ENCODE results near the gene SLC25A19.
A peak's percentile ranks its signal among the peaks of the same experiment; 100 is the strongest.

Gene SLC25A19

DNA sequence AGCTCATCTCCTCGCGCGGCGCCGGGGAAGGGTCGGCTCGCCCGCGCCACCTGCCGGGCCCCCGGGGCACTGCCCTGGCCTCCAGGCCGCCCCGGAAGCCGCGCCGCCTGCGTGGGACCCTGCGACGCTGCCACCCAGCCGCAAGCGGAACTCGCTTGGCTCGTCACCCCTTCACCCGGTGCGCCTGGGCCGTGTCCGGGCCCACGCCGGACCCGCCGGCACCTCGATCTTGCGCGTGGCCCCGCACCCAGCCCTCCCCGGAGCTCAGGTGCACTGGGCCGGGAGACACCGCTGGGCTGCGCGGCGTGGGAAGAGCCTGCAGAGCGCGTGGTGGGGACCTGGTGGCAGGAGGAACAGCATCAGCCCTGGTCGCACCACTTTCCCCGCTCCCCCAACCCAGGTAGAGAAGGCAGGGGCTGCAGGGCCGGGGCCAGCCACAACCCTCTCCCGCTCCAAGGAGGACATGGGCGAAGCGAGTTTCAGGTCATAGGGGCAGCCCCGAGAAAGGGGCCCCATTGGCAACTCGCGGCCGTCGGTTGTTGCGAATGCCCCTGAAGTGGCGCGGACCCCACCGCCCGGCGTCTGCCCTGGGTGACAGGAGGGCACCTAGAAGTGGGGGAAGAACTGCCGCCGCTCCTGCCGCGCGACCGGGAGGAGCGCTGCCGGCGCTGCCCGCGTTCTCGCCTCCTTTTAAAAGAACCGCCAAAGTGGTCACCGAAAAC lies 17.8 kb downstream of the SLC25A19 start:
- H3K4me3 ChIP-seq (ENCODE audit: low read depth, low read length), result peak overlapping the region; percentile 87
- TF ChIP-seq, protein P1, sequence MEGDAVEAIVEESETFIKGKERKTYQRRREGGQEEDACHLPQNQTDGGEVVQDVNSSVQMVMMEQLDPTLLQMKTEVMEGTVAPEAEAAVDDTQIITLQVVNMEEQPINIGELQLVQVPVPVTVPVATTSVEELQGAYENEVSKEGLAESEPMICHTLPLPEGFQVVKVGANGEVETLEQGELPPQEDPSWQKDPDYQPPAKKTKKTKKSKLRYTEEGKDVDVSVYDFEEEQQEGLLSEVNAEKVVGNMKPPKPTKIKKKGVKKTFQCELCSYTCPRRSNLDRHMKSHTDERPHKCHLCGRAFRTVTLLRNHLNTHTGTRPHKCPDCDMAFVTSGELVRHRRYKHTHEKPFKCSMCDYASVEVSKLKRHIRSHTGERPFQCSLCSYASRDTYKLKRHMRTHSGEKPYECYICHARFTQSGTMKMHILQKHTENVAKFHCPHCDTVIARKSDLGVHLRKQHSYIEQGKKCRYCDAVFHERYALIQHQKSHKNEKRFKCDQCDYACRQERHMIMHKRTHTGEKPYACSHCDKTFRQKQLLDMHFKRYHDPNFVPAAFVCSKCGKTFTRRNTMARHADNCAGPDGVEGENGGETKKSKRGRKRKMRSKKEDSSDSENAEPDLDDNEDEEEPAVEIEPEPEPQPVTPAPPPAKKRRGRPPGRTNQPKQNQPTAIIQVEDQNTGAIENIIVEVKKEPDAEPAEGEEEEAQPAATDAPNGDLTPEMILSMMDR (IDR thresholded peaks at IDR 0.05; ENCODE audit: low read depth, low read length), result peak; percentile 28; the same call in 1 of the 2 replicates

DNA sequence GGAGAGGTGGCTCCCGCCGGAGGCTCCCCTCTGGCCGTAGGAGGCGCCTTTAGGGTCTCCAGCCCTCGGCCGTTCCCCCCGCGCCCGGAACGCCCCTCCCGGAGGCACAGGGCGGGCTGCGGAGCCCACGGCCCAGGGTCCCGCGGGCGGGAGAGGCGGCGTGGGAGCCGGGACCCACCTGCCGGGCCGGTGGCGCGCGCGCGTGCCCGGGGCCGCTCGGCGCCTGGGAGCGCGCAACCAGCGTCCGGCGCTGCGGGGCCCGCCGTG lies 18.3 kb downstream of the SLC25A19 start, which contains the start of gene MIF4GD:
Gene MIF4GD (minus strand): TSS at position 266 of the 267 bp plus-strand sequence. CDS start 1,036 bp downstream, outside the sequence.
- H3K4me3 ChIP-seq (ENCODE audit: low read depth, low read length), result peak within 1 kb of the TSS; percentile 87

DNA sequence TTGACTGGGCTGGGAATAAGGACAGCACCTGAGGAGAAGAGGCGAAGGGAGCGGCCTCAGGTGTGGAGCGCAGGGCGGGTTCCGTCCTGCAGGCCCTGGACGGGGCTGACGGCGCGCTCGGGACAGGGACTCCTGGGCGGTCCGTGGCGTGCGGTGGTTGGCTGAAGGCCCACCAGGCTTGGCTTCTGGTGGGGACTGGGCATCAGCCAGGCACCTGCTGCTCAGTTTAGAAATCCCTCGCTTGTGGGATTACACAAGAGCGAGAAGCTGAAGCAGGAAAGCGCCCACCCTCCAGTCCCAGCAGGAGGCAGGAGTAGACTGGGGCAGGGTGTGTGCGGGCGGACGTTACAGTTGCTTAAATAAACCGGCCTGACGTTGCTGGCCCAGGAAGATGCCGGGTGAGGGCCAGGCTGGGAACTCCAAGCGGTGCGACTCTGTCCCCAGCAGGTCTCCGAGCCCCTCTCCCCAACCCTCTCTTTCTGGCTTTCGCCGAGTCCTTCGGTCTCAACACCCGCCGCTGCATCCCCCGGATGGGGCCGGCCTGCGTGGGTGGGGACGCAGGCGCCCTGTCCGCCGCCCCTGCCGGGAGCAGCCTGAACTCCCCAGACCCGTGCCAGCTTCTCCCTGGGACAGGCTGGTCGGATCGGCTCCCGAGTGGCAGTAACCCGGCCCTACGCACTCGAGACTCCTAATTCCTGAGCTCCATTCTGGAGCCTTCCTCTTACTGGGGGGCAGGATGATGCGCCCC lies 18.8 kb downstream of the SLC25A19 start:
- TF ChIP-seq, protein P1 (IDR thresholded peaks at IDR 0.05; ENCODE audit: low read depth, low read length), result peak; percentile 41
- H3K4me3 ChIP-seq (ENCODE audit: low read depth, low read length), result peak overlapping the region; percentile 87

More for the DNA sequence above, 18.3 kb downstream of the SLC25A19 start, which contains the start of gene MIF4GD:
- TF ChIP-seq, protein P1 (IDR thresholded peaks at IDR 0.05; ENCODE audit: low read depth, low read length), result no peak

DNA sequence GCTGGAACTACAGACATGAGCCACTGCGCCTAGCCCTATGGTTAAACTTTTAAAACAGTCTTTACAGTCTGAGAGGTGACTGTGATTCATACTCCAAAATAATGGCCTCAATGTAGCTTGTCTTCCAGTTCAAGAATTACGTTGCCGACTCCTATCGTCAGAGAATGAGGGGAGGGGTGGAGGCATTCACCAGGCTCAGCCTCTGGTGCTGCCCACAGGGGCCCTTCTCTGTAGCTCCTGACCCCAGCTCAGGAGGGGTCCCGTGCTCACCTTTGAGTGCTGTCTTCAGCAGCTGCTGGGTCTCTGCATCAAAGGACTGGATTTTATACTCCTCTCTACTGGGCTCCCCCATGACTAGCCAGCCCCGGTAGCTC lies 19.4 kb downstream of the SLC25A19 start:
- TF ChIP-seq, protein P1 (IDR thresholded peaks at IDR 0.05; ENCODE audit: low read depth, low read length), result no peak
- H3K4me3 ChIP-seq (ENCODE audit: low read depth, low read length), result peak overlapping the region; percentile 87

DNA sequence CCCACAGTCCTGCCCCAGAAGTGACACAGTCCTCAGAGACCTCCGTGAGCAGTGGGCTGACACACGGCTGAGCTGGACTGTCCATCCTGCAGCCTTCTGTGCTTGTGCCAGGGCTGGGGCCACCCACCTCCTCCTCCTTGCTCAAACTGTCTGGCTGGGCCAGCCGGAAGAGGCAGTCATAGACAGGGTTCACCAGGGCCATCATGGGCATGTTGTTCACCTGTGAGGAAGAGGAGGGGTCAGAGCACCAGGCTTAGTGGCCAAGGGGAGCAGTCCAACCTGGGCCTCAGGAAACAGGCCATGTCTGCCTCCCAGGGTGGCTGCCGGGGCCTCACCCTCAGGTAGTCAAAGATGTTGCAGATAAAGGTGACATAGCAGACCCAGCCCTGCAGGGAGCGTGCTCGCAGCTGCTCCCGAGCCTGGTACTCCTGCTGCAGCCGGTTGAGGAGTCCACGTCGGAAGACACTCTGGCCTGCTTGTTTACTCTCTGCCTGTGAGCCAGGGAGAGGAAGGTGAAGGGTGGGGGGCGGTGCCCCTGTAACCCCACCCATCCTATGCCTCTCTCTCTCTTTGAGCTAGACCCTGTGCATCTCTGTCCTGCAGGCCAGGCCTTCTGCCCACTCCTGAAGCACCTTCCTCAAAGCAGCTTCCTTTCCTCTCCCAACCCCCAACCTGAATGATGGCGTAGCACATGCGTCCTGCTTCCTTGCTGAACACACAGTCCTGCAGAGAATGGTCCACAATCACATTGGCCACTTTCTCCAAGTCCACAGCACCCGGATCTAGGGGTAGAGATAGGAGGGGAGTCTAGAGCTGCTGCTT lies 21.6 kb downstream of the SLC25A19 start:
- TF ChIP-seq, protein P1 (IDR thresholded peaks at IDR 0.05; ENCODE audit: low read depth, low read length), result no peak
- H3K4me3 ChIP-seq (ENCODE audit: low read depth, low read length), result no peak overlapping the region

DNA sequence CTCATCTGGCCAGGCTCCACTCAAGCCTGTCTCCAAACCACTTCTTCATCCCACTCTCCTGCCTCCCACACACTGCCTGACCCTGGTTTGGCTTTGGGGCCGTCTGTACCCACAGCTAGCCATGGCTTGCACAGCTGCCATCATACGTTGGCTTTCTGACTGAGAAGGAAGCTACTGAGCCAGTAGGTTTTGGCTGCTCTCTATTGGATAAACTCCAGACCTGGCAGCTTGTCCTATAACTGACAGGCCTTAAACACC lies 22.2 kb downstream of the SLC25A19 start:
- no peak overlapping the region for H3K4me3 ChIP-seq (ENCODE audit: low read depth, low read length)
- TF ChIP-seq, protein P1 (IDR thresholded peaks at IDR 0.05; ENCODE audit: low read depth, low read length), result no peak
